Right lung (tissue), 10 donors: ENCODE data around the gene CAB39. TPM values are rescaled to one million over a fixed set of nuclear protein-coding genes. Genes with fewer than 3 reads are reported as not detected.

ENCODE experiments used
- DNase-seq, 2 donors: peaks; one replicate each; pipeline ENCODE4 v3.0.0-alpha.2; 2013
- long read RNA-seq, 8 donors: transcript quantifications; one replicate each; lab custom pipeline, GENCODE V29; 2026
- polyA plus RNA-seq, 5 donors: library from polyadenylated mRNA; unstranded; fragments of 120-200 nt; gene quantifications; one replicate each; pipeline versions ENCODE4 v1.2.1 to v1.2.3, GENCODE V29; 2013; ENCODE audit warnings: inconsistent platforms in 1 of 5, low replicate concordance in 1 of 5; ENCODE audit not compliant: insufficient read length in 5 of 5, insufficient read depth in 1 of 5

Gene CAB39
- polyA plus RNA-seq = 10 to 100 TPM; 48.6 to 68.0 (median 61.6) TPM
- long read RNA-seq, donor 1, transcript CAB39-201 (9 exons, 3,826 nt) = major isoform, 6 of 171 reads
- long read RNA-seq, donor 1, partial matches to known transcripts = 162 of 171 reads
- long read RNA-seq, donor 1, other reads (novel, unspliced or antisense) = 0 of 171 reads
- long read RNA-seq, donor 2, partial matches to known transcripts = 0 of 2 reads
- long read RNA-seq, donor 2, other reads (novel, unspliced or antisense) = 0 of 2 reads
- long read RNA-seq, donor 3, partial matches to known transcripts = 0 of 8 reads
- long read RNA-seq, donor 3, other reads (novel, unspliced or antisense) = 0 of 8 reads
- long read RNA-seq, donor 4, partial matches to known transcripts = 59 of 63 reads
- long read RNA-seq, donor 4, other reads (novel, unspliced or antisense) = 0 of 63 reads
- long read RNA-seq, donor 5, transcript CAB39-201 (9 exons, 3,826 nt) = major isoform, 7 of 21 reads
- long read RNA-seq, donor 5, partial matches to known transcripts = 13 of 21 reads
- long read RNA-seq, donor 5, other reads (novel, unspliced or antisense) = 0 of 21 reads
- long read RNA-seq, donor 6, transcript CAB39-206 (2 exons, 561 nt) = major isoform, 5 of 6 reads
- long read RNA-seq, donor 6, partial matches to known transcripts = 0 of 6 reads
- long read RNA-seq, donor 6, other reads (novel, unspliced or antisense) = 0 of 6 reads
- long read RNA-seq, donor 7, transcript CAB39-201 (9 exons, 3,826 nt) = major isoform, 9 of 23 reads
- long read RNA-seq, donor 7, transcript CAB39-206 (2 exons, 561 nt) = minor isoform, 8 of 23 reads
- long read RNA-seq, donor 7, partial matches to known transcripts = 6 of 23 reads
- long read RNA-seq, donor 7, other reads (novel, unspliced or antisense) = 0 of 23 reads
- long read RNA-seq, donor 8, partial matches to known transcripts = 46 of 50 reads
- long read RNA-seq, donor 8, other reads (novel, unspliced or antisense) = 0 of 50 reads

- DNase-seq = peak; percentile 89 to 90
Measured at GRCh38 chr2:230712443-230713330, at the start of gene CAB39. TSS of gene CAB39 (plus strand) at chr2:230712842. CDS start at chr2:230760002, 47,160 bp downstream.

GRCh38 chr2:230664128-230664527 is 48.5 kb upstream of the CAB39 start:
- DNase-seq = peak in 1 of 2 donors; percentile 28

GRCh38 chr2:230664844-230665243 is 47.8 kb upstream of the CAB39 start:
- no peak for DNase-seq

GRCh38 chr2:230665263-230665691 is 47.4 kb upstream of the CAB39 start:
- no peak for DNase-seq

- no peak for DNase-seq
Measured at GRCh38 chr2:230666446-230666845, 46.2 kb upstream of the CAB39 start.

- DNase-seq = no peak
Measured at GRCh38 chr2:230666885-230667712, 45.5 kb upstream of the CAB39 start.

GRCh38 chr2:230668184-230668938 is 44.3 kb upstream of the CAB39 start:
- no peak for DNase-seq

- no peak for DNase-seq
Measured at GRCh38 chr2:230668939-230669303, 43.7 kb upstream of the CAB39 start.

GRCh38 chr2:230669386-230669950 is 43.2 kb upstream of the CAB39 start:
- DNase-seq = no peak

- no peak for DNase-seq
Measured at GRCh38 chr2:230671117-230671516, 41.5 kb upstream of the CAB39 start.

- DNase-seq = no peak
Measured at GRCh38 chr2:230672836-230673235, 39.8 kb upstream of the CAB39 start.

- no peak for DNase-seq
Measured at GRCh38 chr2:230674401-230674800, 38.2 kb upstream of the CAB39 start.

- DNase-seq = no peak
Measured at GRCh38 chr2:230674966-230675672, 37.5 kb upstream of the CAB39 start.

- no peak for DNase-seq
Measured at GRCh38 chr2:230676546-230676945, 36.1 kb upstream of the CAB39 start.

- no peak for DNase-seq
Measured at GRCh38 chr2:230677201-230677946, 35.3 kb upstream of the CAB39 start.

- DNase-seq = no peak
Measured at GRCh38 chr2:230678018-230678417, 34.6 kb upstream of the CAB39 start.

- DNase-seq = no peak
Measured at GRCh38 chr2:230678451-230678850, 34.2 kb upstream of the CAB39 start.
